Testis (tissue), 2 donors: Measurements from ENCODE around the gene RNU6-9.

Experiments used
- POLR2A ChIP-seq: fragments of 450-650 bp; IDR thresholded peaks from one replicate; pipeline ENCODE4 v1.6.1; 2017; ENCODE audit warnings: antibody characterized with exemption, mild to moderate bottlenecking, moderate library complexity
- TF ChIP-seq, protein P1 (sequence below), 3 experiments: fragments of 450-650 bp in 2 of 3; fragments of 200-600 bp in 1 of 3; sonication (generic) in 1 of 3; IDR thresholded peaks; one replicate each; pipeline ENCODE4 v1.5.1; 2016 to 2019; ENCODE audit warnings: antibody characterized with exemption in 3 of 3, mild to moderate bottlenecking in 2 of 3, moderate library complexity in 1 of 3

DNA sequence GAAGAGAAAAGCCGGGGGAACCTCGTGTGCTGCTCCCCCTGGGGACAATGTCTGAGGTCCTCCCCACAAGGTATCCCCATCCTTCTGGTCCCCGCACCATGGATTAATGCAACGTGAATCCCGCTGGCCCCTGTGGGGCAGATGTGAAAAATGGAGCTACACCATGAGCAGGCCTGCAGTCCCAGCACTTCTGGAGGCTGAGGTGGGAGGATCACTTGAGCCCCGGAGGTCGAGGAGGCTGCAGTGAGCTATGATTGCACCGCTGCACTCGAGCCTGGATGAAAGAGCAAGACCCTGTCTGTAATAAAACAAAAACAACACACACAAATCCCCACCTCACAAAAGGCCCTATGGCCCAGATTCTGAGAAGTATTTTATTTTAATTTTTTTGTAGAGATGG is 35.0 kb upstream of the RNU6-9 start:
- TF ChIP-seq, protein P1, sequence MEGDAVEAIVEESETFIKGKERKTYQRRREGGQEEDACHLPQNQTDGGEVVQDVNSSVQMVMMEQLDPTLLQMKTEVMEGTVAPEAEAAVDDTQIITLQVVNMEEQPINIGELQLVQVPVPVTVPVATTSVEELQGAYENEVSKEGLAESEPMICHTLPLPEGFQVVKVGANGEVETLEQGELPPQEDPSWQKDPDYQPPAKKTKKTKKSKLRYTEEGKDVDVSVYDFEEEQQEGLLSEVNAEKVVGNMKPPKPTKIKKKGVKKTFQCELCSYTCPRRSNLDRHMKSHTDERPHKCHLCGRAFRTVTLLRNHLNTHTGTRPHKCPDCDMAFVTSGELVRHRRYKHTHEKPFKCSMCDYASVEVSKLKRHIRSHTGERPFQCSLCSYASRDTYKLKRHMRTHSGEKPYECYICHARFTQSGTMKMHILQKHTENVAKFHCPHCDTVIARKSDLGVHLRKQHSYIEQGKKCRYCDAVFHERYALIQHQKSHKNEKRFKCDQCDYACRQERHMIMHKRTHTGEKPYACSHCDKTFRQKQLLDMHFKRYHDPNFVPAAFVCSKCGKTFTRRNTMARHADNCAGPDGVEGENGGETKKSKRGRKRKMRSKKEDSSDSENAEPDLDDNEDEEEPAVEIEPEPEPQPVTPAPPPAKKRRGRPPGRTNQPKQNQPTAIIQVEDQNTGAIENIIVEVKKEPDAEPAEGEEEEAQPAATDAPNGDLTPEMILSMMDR (IDR thresholded peaks at IDR 0.05), result no peak
- no peak for TF ChIP-seq POLR2A
